GM21390 (cell line): ENCODE results near the gene ANKS1B.

Experiments
- ATAC-seq: cut with Tn5 transposase; IDR thresholded peaks from one replicate; pipeline ENCODE4 v1.9.1; 2021; ENCODE audit not compliant: unreplicated experiment

The ANKS1B gene

GRCh38 chr12:98903875-98904274 lies 1080.9 kb downstream of the ANKS1B start:
- no peak for ATAC-seq

GRCh38 chr12:98901189-98901588 lies 1083.5 kb downstream of the ANKS1B start:
- ATAC-seq: no peak

- ATAC-seq: no peak
Observed at GRCh38 chr12:98896938-98897337, 1087.8 kb downstream of the ANKS1B start.

- no peak for ATAC-seq
Observed at GRCh38 chr12:98895086-98895651, 1089.6 kb downstream of the ANKS1B start.

DNA sequence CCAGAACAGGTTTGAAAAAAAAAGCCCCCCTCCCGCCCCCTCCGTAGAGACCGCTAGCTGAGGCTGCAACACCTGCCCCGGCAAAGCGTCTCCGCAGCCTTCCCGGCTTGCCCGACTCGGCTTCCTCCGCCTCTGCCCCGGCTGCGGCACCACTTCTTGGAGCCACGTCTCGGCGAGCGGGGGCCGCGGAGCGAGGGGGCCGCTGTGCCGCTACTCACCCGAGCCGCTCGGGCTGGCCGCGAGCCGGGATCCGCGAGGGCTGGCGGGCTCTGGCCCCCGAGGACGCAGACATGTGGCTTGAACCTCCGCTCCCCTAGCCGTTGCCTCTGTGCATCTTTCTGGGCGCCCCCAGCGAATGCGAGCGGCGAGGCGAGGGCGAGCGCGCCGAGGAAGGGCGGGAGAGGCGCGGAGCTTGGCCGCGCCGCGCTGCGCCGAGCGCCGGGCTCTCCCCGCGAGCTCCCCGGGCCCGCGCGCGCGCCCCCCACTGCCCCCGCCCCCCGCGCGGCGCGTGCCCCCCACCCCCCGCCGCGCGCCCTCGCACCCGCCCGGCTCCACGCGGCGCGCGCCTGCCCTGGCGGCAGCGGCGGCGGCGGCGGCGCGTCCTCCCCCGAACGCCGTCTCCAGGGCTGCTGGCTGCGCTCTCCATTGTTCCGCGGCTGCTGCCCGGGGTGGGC lies 1090.2 kb downstream of the ANKS1B start:
- ATAC-seq: no peak

GRCh38 chr12:98893675-98894411 lies 1090.9 kb downstream of the ANKS1B start:
- ATAC-seq: no peak

- ATAC-seq: no peak
Observed at GRCh38 chr12:98893126-98893674, 1091.5 kb downstream of the ANKS1B start.

DNA sequence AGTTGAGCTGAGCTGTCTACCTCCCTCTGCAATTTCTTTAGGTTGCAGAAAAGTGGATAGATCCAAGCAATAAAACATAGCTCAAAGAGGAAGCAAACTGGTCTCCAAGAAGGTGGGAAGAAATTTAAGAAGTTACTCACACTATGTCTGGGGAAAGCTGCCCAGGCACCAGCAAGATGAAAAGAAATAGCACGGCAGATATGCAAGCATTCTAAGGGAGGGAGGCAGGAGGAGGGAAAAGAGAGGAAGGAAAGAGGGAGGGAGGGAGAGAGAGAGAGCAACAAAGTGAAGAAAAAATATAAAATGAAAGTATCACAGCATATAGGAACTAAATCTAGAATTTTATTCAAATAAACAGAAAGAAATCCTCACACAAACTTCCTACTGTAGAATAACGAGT lies 1099.0 kb downstream of the ANKS1B start:
- no peak for ATAC-seq

GRCh38 chr12:98883231-98883630 lies 1101.5 kb downstream of the ANKS1B start:
- no peak for ATAC-seq

GRCh38 chr12:98882526-98882925 lies 1102.2 kb downstream of the ANKS1B start:
- no peak for ATAC-seq

DNA sequence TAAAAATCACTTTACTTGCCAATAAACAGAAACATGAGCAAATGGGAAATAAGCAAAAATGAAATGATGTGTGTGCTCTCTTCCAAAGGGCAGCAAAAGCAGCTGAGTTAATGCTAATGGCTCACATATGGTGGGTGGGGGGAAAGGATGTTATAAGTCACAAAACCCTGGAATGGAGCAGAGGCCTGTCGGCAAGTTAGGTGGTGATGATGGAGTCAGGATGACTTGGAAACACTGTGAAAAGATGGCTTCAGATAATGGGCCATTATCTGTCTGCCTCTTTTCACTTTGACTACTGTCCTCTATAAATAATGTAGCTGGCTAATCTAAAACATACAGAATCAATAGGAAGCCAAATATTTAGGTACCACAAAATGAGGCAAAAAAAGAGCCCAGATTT lies 1111.0 kb downstream of the ANKS1B start:
- ATAC-seq: no peak

DNA sequence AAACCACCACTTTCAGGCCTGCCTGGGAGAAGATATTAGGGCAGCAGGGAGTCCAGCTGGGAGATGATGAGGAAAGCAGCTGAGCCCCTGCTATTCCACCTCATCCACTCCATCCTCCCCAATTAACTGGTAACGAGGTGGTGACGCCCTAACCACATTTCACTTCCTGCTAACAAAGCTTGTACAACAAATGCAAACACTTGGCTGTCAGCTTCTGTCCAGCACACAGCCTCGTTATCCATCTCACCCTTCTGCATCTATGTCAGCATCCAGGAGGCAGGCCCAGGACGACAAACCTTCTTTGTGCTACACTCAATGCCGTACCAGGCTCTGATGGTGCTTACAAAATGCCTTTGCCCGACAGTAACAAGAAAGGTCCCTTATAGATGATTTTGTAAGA lies 1114.2 kb downstream of the ANKS1B start:
- no peak for ATAC-seq

GRCh38 chr12:98869886-98870503 lies 1114.7 kb downstream of the ANKS1B start:
- no peak for ATAC-seq

- ATAC-seq: no peak
Observed at GRCh38 chr12:98868538-98868937, 1116.2 kb downstream of the ANKS1B start.

DNA sequence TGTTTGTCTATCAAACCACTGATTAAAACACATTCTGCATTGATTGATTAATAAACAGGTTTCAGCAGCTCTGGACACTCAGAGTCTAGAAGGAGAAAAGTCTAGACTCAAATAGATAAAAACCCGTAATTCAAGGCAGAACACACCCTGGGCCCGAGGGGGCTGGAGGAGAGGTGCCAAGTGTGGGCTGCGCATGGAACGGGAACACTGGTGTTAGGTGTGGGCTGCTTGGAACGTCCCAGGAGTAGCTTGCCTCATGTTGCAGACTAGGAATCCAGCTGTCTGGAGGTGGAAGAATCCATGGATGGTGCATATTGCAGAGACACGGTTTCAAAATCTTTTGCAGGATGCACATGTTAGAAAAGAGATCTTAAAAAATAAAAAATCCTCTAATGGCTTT lies 1116.7 kb downstream of the ANKS1B start:
- ATAC-seq: no peak

DNA sequence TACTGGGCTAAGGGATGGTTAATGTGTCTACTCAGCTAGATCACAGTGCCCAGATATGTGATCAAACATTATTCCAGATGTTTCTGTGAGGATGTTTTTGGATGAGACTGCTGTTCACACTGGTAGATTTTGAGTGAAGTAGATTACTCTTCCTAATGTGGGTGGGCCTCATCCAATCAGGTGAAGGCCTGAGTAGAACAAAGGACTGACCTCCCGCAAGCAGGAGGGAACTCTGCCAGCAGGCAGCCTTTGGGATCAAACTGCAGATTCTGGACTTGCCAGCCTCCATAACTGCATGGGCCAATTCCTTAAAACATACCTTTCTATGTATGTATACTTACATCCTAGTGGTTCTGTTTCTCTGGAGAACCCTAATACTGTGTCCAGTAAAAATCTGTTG lies 1120.4 kb downstream of the ANKS1B start:
- ATAC-seq: no peak

DNA sequence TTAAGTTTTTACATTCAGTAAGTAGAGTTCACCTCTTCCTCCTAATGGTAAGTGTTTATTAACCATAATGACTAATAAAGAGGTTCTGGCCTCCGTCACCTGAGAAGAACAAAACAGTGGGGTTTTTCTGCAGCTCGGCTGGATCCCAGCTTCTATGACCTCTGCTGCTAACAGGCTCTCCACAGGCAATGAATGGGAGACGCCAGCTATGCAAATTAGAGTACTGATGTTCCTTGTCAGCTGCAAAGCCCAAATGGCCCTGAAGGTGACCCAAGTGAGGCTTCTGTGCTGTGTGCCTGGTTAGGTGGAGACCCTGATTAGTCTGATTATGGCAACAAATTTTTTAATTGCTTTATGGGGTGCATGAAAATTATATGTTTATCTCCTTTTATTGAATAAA lies 1121.6 kb downstream of the ANKS1B start:
- ATAC-seq: no peak

DNA sequence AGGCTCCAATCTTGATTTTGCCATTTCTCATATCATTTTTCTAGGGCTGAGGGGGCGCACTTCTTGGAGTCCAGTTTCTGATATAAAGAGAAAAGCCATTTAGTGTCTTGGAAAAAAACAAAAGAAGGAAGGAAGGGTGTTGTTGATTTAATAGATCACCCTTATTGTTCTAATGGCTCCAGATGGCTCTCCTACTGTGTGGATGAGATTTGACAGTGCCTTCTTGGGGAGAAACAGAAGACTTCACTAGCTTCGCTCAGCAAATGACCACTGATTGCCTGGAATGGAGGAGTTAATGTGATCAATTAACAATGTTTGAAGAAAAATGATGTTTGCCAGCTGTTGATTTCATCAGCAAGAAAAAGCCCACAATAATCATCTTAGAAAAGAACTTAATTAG lies 1123.5 kb downstream of the ANKS1B start:
- ATAC-seq: no peak

DNA sequence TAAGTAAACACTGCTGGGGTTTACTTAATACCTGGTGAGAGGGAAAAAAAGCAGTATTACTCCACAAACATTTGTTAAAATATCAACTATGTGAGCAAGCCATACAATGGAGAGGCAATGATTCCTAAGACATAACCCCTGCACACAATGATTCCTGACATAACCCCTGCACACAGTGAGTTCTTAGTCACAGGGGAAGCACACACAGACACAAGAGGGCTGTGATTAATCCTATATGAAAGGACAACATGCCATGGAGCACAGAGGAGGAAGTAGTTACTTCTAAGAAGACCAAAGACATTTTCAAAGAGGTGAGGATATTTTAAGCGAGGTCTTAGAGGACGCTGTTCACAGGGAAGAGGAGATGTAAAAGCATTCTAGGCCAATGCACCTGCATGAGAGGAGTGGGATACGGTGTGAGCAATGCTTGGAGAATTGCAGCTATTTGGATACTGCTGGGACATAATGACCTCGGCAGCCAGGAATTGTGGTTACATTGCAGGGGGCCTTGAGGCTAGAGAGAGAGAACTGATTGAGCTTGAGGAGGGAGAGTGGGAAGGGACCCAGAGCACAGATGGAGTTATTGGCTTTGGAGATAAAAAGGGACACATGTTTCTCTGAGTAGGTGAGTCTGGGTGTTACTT lies 1127.7 kb downstream of the ANKS1B start:
- no peak for ATAC-seq

DNA sequence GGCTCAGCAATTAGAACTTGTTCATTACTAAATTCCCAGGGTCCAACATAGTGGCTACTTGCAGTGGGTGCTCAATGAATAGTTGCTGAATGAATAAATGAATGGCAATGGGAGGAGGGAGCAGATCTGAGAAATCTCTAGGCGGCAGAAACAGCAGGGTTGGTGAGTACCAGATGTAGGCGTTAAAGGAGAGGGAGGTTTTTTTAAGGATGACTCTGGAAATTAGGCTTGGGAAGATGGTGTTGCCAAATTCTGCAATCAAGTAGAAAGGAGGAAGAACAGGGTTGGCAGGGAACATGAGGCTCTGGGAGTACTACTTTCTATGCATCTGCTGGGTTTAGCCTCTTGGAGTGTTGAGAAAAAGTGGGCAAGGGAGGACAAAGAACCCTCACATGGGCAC lies 1132.6 kb downstream of the ANKS1B start:
- ATAC-seq: no peak

GRCh38 chr12:98847242-98847641 lies 1137.5 kb downstream of the ANKS1B start:
- ATAC-seq: no peak
